Fibroblast of mammary gland (primary cell): ENCODE measurements around the gene ZNRF3.

Experiments used
- DNase-seq: peaks from one replicate; pipeline ENCODE4 v3.0.0-alpha.2; 2010; ENCODE audit warnings: low read depth
- H3K4me3 ChIP-seq: 2 replicates; pipeline ENCODE4 v1.5.1; 2011; ENCODE audit warnings: low read depth, mild to moderate bottlenecking, low read length, moderate library complexity; ENCODE audit not compliant: control insufficient read depth
- TF ChIP-seq, protein P1 (sequence below): conservative IDR thresholded peaks from 2 replicates; pipeline ENCODE4 v1.5.1; 2011; ENCODE audit warnings: low read depth, low read length, inconsistent platforms; ENCODE audit not compliant: control insufficient read depth, insufficient read depth

The ZNRF3 gene

DNA sequence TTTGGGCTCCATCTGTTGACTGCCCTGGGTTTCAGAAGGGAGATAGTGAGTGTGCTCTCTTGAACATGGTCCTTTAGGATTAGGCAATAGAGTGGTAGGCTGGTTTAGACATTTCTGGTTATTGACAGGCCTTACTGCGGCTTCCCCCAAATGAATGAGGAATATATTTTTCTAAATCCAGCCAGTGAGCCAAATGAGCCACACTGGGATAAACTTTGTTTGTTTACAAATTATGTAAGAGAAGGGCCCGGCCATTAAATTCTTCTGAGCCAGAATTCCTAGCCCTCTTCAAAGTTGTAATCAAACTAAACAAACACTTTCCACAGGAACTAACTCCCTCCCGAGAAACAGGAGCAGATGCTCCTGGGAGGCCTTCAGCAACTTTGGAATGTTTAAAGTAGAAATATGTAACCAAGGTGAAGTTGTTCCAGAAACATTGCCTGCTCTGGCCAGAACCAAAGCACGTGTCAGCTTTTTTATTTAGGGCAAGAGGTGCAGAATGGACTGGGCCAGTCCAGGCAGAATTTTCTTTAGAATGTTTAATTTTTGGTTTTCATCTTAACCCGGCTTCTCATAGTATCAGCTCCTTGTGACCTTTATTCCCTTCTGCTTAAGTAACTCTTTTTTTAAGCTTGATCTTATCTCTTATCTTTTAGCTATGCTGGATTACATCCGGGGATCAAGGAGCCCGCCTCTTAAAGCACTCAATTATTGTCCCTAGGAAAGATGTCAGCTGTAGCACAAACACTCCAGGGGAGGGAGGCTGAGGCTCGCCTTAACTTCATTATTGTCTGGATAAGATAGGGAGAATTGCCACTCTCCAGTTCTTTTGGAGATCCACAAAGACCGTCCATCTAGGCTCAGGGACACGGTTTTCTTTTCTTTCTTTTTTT lies 28.7 kb downstream of the ZNRF3 start:
- DNase-seq = peak; percentile 27
- TF ChIP-seq, protein P1, sequence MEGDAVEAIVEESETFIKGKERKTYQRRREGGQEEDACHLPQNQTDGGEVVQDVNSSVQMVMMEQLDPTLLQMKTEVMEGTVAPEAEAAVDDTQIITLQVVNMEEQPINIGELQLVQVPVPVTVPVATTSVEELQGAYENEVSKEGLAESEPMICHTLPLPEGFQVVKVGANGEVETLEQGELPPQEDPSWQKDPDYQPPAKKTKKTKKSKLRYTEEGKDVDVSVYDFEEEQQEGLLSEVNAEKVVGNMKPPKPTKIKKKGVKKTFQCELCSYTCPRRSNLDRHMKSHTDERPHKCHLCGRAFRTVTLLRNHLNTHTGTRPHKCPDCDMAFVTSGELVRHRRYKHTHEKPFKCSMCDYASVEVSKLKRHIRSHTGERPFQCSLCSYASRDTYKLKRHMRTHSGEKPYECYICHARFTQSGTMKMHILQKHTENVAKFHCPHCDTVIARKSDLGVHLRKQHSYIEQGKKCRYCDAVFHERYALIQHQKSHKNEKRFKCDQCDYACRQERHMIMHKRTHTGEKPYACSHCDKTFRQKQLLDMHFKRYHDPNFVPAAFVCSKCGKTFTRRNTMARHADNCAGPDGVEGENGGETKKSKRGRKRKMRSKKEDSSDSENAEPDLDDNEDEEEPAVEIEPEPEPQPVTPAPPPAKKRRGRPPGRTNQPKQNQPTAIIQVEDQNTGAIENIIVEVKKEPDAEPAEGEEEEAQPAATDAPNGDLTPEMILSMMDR = no peak
- no peak overlapping the region for H3K4me3 ChIP-seq

GRCh38 chr22:28914201-28914600 lies 30.8 kb downstream of the ZNRF3 start:
- DNase-seq = no peak
- H3K4me3 ChIP-seq = no peak overlapping the region
- TF ChIP-seq, protein P1 = no peak

DNA sequence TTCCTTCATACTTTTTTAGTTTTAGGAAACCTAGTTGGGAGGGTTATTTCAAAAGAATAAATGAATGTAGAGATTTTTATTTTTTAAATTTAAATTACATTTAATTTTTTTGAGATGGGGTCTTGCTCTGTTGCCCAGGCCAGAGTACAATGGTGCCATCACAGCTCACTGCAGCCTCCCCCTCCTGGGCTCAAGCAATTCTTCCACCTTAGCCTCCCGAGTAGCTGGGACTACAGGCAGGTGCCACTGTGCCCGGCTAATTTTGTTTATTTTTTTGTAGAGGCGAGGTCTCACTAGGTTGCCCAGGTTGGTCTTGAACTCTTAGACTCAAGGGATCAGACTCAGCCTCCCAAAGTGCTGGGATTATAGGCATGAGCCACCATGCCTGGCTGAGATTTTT lies 32.6 kb downstream of the ZNRF3 start:
- no peak overlapping the region for H3K4me3 ChIP-seq
- TF ChIP-seq, protein P1 = no peak
- DNase-seq = no peak

GRCh38 chr22:28917747-28918549 lies 34.6 kb downstream of the ZNRF3 start:
- TF ChIP-seq, protein P1 = no peak
- peak; percentile 26 for DNase-seq
- no peak overlapping the region for H3K4me3 ChIP-seq

DNA sequence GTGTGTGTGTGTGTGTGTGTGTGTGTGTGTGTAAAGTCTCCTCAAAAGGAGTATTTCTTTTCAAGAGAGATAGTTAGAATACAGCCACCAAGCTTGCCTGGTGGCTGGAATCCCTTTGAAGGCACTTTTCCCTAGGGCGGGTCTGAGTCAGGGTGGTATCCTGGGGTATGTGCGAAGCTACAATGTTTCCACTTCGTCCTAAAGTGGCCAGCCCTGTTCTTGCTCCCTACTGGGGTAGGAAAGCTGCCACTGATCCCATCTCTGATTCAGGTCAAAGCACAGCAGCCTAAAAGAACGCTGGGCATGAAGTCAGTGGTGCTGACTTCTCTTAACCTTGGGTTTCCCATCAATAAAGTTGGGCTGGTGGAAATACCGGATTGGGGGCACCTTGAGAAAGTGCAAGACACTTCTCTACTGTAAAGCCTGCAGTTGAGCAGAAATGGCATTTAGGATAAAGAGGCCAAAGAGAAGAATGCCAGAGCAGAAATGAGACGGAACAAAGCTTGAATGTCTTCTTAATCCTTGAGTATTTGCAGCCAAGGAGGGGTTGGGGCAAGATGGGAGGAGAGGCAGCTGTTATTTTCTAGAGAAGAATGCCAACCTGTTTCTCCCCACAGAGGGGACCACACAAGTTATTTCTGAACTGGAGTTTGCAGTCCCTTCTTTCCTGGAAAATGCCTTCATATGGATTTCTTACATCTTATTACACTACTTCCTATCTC lies 35.3 kb downstream of the ZNRF3 start:
- DNase-seq = no peak
- TF ChIP-seq, protein P1 = no peak
- no peak overlapping the region for H3K4me3 ChIP-seq
